Osteocyte (in vitro differentiated cells): Measurements from ENCODE around the gene RSBN1L. TPM values are rescaled to one million over a fixed set of nuclear protein-coding genes. Genes with fewer than 3 reads are reported as not detected.
"Not testable (repeated sequence)": the region's sequence is repeated elsewhere in the genome, so short reads cannot be mapped to it uniquely, and the experiment has no call there.

Experiments
- DNase-seq: peaks from one replicate; pipeline ENCODE4 v3.0.0; 2021; ENCODE audit warnings: mixed read lengths; ENCODE audit not compliant: unreplicated experiment; ENCODE audit errors: extremely low spot score
- H3K27ac Mint-ChIP-seq: one replicate; pipeline ENCODE4 v1.8.0; 2021; ENCODE audit warnings: mild to moderate bottlenecking, mixed read lengths; ENCODE audit not compliant: unreplicated experiment
- H3K27me3 Mint-ChIP-seq: one replicate; pipeline ENCODE4 v1.8.0; 2021; ENCODE audit warnings: mixed read lengths; ENCODE audit not compliant: unreplicated experiment
- H3K36me3 Mint-ChIP-seq: one replicate; pipeline ENCODE4 v1.8.0; 2021; ENCODE audit warnings: mixed read lengths; ENCODE audit not compliant: unreplicated experiment
- H3K4me1 Mint-ChIP-seq: one replicate; pipeline ENCODE4 v1.8.0; 2021; ENCODE audit warnings: mixed read lengths; ENCODE audit not compliant: unreplicated experiment
- H3K4me3 Mint-ChIP-seq: one replicate; pipeline ENCODE4 v1.8.0; 2021; ENCODE audit warnings: mild to moderate bottlenecking, moderate library complexity, mixed read lengths; ENCODE audit not compliant: unreplicated experiment
- H3K9me3 Mint-ChIP-seq: one replicate; pipeline ENCODE4 v1.8.0; 2021; ENCODE audit warnings: mixed read lengths; ENCODE audit not compliant: unreplicated experiment
- CTCF ChIP-seq: fragments of 200-600 bp; sonication (generic); IDR thresholded peaks from 2 replicates; pipeline ENCODE4 v1.5.0; 2021; ENCODE audit warnings: antibody characterized with exemption, mild to moderate bottlenecking, moderate library complexity
- total RNA-seq: library from RNA; stranded (reverse); gene quantifications from 2 replicates; pipeline ENCODE4 v1.2.1, GENCODE V29; 2021

The RSBN1L gene
- total RNA-seq, 1 donor from 2014 or later: 13.0 TPM

GRCh38 chr7:77783111-77783510 is 86.9 kb downstream of the RSBN1L start:
- TF ChIP-seq CTCF: no peak
- Mint-ChIP-seq H3K4me1 (no peaks in the 10 kb centered on the region), H3K9me3 (no peaks in the 10 kb centered on the region), H3K36me3 (peaks cover 36% of the 10 kb centered on the region), H3K4me3 (no peak overlapping the region), H3K27ac (no peak overlapping the region), H3K27me3 (no peaks in the 10 kb centered on the region)
- no peak for DNase-seq

- Mint-ChIP-seq H3K27ac (no peak overlapping the region), H3K4me1 (no peaks in the 10 kb centered on the region)
- no peak for TF ChIP-seq CTCF
Measured at GRCh38 chr7:77783545-77783944, 87.3 kb downstream of the RSBN1L start.

GRCh38 chr7:77784426-77784825 is 88.2 kb downstream of the RSBN1L start:
- H3K27ac Mint-ChIP-seq, DNase-seq, H3K27me3 Mint-ChIP-seq, H3K4me1 Mint-ChIP-seq, H3K4me3 Mint-ChIP-seq, H3K9me3 Mint-ChIP-seq: not testable (repeated sequence)
- H3K36me3 Mint-ChIP-seq: peaks cover 28% of the 10 kb centered on the region

More at GRCh38 chr7:77783545-77783944, 87.3 kb downstream of the RSBN1L start:
- Mint-ChIP-seq H3K27me3 (no peaks in the 10 kb centered on the region), H3K4me3 (no peak overlapping the region), H3K9me3 (no peaks in the 10 kb centered on the region), H3K36me3 (peaks cover 31% of the 10 kb centered on the region)
- no peak for DNase-seq

GRCh38 chr7:77786018-77786417 is 89.8 kb downstream of the RSBN1L start:
- H3K27me3 Mint-ChIP-seq: no peaks in the 10 kb centered on the region
- H3K4me1 Mint-ChIP-seq: no peaks in the 10 kb centered on the region
- H3K36me3 Mint-ChIP-seq: peaks cover 23% of the 10 kb centered on the region
- H3K27ac Mint-ChIP-seq: no peak overlapping the region
- H3K9me3 Mint-ChIP-seq: no peaks in the 10 kb centered on the region
- no peak overlapping the region for H3K4me3 Mint-ChIP-seq
- no peak for TF ChIP-seq CTCF
- DNase-seq: no peak

- Mint-ChIP-seq H3K36me3 (peaks cover 20% of the 10 kb centered on the region), H3K4me3 (no peak overlapping the region), H3K27me3 (no peaks in the 10 kb centered on the region), H3K27ac (no peak overlapping the region), H3K9me3 (no peaks in the 10 kb centered on the region), H3K4me1 (no peaks in the 10 kb centered on the region)
- TF ChIP-seq CTCF: no peak
- DNase-seq: no peak
Measured at GRCh38 chr7:77786741-77787140, 90.5 kb downstream of the RSBN1L start.

GRCh38 chr7:77788327-77788902 is 92.2 kb downstream of the RSBN1L start:
- H3K4me3 Mint-ChIP-seq: no peak overlapping the region
- no peak overlapping the region for H3K27ac Mint-ChIP-seq
- DNase-seq: no peak

More at GRCh38 chr7:77788327-77788902, 92.2 kb downstream of the RSBN1L start:
- no peaks in the 10 kb centered on the region for H3K27me3 Mint-ChIP-seq
- no peak for TF ChIP-seq CTCF
- peaks cover 14% of the 10 kb centered on the region for H3K36me3 Mint-ChIP-seq
- no peaks in the 10 kb centered on the region for H3K9me3 Mint-ChIP-seq
- H3K4me1 Mint-ChIP-seq: no peaks in the 10 kb centered on the region
